ENCODE data around the gene GRK1. TPM values are rescaled to one million over a fixed set of nuclear protein-coding genes. Genes with fewer than 3 reads are reported as not detected.

Gene GRK1
- total RNA-seq, 2 experiments from 2014 or later: not detected

DNA sequence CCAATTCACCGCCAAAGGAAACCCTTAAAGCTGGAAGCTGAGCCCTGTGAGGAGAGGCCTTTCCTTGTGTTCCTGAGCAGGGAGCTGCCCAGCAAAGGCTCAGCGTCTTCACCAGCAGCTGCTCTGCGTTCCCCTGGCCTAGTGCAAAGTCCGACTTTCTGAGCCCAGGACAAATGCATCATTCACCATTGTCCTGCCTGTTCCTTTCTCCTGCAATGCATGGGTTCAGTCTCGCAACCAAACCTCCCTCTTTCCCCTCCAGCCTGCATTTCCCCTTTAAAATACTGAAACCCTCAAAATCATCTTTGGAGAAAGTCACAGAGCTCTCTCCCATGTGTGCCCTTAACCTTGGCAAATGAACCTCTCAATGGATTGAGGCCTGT, 79.1 kb downstream of the GRK1 start:
- H3K4me2 ChIP-seq (ENCODE audit: low read length): no peak overlapping the region
- ChIA-PET POLR2A (no interaction called here), CTCF (ENCODE audit: unreplicated experiment) (no interaction called here)
- H3K79me2 ChIP-seq (ENCODE audit: insufficient read depth, low read depth, low read length): no peaks in the 10 kb centered on the region
- H3K4me1 ChIP-seq (ENCODE audit: insufficient read depth, low read length, poor library complexity, severe bottlenecking): no peaks in the 10 kb centered on the region
- H3K27ac ChIP-seq (ENCODE audit: low read depth, low read length, poor library complexity, severe bottlenecking): no peak overlapping the region
- no TSS peak for BruUV-seq (replicated peaks)
- no peak overlapping the region for H3K4me3 ChIP-seq (ENCODE audit: low read depth, low read length, poor library complexity, severe bottlenecking)
- no peaks in the 10 kb centered on the region for H3K9me2 ChIP-seq (ENCODE audit: insufficient read depth, low read length)
- H3K9me3 ChIP-seq (ENCODE audit: low read length): no peaks in the 10 kb centered on the region
- no peaks in the 10 kb centered on the region for H3K36me3 ChIP-seq (ENCODE audit: insufficient read depth, low read length)
- TF ChIP-seq, protein P1, sequence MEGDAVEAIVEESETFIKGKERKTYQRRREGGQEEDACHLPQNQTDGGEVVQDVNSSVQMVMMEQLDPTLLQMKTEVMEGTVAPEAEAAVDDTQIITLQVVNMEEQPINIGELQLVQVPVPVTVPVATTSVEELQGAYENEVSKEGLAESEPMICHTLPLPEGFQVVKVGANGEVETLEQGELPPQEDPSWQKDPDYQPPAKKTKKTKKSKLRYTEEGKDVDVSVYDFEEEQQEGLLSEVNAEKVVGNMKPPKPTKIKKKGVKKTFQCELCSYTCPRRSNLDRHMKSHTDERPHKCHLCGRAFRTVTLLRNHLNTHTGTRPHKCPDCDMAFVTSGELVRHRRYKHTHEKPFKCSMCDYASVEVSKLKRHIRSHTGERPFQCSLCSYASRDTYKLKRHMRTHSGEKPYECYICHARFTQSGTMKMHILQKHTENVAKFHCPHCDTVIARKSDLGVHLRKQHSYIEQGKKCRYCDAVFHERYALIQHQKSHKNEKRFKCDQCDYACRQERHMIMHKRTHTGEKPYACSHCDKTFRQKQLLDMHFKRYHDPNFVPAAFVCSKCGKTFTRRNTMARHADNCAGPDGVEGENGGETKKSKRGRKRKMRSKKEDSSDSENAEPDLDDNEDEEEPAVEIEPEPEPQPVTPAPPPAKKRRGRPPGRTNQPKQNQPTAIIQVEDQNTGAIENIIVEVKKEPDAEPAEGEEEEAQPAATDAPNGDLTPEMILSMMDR (conservative IDR thresholded peaks at IDR 0.05; ENCODE audit: low read length): no peak
- no peak for TF ChIP-seq EZH2phosphoT487 (IDR thresholded peaks at IDR 0.05; ENCODE audit: borderline replicate concordance, low read depth, low read length)
- no peaks in the 10 kb centered on the region for H4K20me1 ChIP-seq (ENCODE audit: insufficient read depth, low read length)
- intact Hi-C loops (cut with micrococcal nuclease; ENCODE audit: unreplicated experiment): no loop called here
- DNase-seq (ENCODE audit: low spot score): no peak
- no peak overlapping the region for H2AFZ ChIP-seq (ENCODE audit: low read length)

DNA sequence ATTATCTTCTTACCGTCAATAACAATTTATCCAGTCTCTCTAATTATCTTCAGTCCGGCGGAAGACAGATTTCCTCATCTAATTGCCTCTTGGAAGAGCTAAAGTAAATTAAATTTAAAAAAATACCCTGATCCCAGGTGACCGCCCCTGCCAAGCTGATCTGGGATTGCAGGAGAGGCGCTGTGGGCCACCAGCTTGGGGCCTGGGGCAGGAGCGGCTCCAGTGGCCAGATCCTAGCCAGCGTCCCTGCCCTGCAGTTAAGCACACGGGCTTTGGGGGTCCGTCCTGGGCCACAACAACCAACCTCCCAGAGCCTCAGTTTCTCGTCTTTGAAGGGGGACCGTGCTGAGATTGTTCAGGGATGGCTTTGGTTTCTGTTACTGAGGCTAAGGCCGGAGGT, 79.7 kb downstream of the GRK1 start:
- H3K4me3 ChIP-seq (ENCODE audit: low read depth, low read length, poor library complexity, severe bottlenecking): no peak overlapping the region
- no peak overlapping the region for H3K4me2 ChIP-seq (ENCODE audit: low read length)
- H3K27ac ChIP-seq (ENCODE audit: low read depth, low read length, poor library complexity, severe bottlenecking): no peak overlapping the region
- H3K36me3 ChIP-seq (ENCODE audit: insufficient read depth, low read length): no peaks in the 10 kb centered on the region
- no TSS peak for BruUV-seq (replicated peaks)
- H4K20me1 ChIP-seq (ENCODE audit: insufficient read depth, low read length): no peaks in the 10 kb centered on the region
- no peaks in the 10 kb centered on the region for H3K9me3 ChIP-seq (ENCODE audit: low read length)
- H2AFZ ChIP-seq (ENCODE audit: low read length): no peak overlapping the region
- intact Hi-C loops (cut with micrococcal nuclease; ENCODE audit: unreplicated experiment): no loop called here
- H3K79me2 ChIP-seq (ENCODE audit: insufficient read depth, low read depth, low read length): no peaks in the 10 kb centered on the region
- TF ChIP-seq, protein P1 (conservative IDR thresholded peaks at IDR 0.05; ENCODE audit: low read length): no peak
- no peak for TF ChIP-seq EZH2phosphoT487 (IDR thresholded peaks at IDR 0.05; ENCODE audit: borderline replicate concordance, low read depth, low read length)
- ChIA-PET POLR2A (no interaction called here), CTCF (ENCODE audit: unreplicated experiment) (no interaction called here)
- no peaks in the 10 kb centered on the region for H3K4me1 ChIP-seq (ENCODE audit: insufficient read depth, low read length, poor library complexity, severe bottlenecking)
- H3K9me2 ChIP-seq (ENCODE audit: insufficient read depth, low read length): no peaks in the 10 kb centered on the region
- DNase-seq (ENCODE audit: low spot score): no peak

DNA sequence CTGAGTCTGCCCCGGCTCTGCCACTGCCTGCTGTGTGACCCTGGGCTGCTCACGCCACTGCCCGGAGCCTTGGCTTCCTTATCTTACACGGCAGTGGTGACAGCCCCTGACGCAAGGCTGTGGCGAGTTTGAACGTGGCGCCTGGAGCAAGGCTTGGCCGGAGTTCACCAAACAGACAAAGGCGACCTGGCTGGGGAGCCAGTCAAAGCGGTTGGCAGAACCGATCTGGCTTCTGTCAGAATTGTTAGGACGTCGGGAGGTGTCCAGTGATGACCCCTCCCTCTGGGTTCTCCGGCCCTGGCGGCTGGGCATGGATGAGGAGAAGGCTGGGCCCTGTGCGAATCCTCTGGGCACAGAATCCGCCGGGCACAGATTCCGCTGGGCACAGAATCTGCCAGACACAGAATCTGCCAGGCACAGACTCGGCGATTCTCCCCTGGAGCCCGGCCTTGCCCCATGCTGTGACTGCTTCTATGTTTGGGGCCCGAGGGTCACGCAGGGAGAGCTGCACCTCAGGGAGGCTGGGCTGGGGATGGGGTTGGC, 80.3 kb downstream of the GRK1 start:
- intact Hi-C loops (cut with micrococcal nuclease; ENCODE audit: unreplicated experiment): no loop called here
- H3K27ac ChIP-seq (ENCODE audit: low read depth, low read length, poor library complexity, severe bottlenecking): no peak overlapping the region
- no peaks in the 10 kb centered on the region for H3K79me2 ChIP-seq (ENCODE audit: insufficient read depth, low read depth, low read length)
- no peaks in the 10 kb centered on the region for H3K9me3 ChIP-seq (ENCODE audit: low read length)
- no peak overlapping the region for H2AFZ ChIP-seq (ENCODE audit: low read length)
- no TSS peak for BruUV-seq (replicated peaks)
- no peaks in the 10 kb centered on the region for H3K36me3 ChIP-seq (ENCODE audit: insufficient read depth, low read length)
- ChIA-PET POLR2A (no interaction called here), CTCF (ENCODE audit: unreplicated experiment) (no interaction called here)
- DNase-seq (ENCODE audit: low spot score): no peak
- no peak overlapping the region for H3K4me3 ChIP-seq (ENCODE audit: low read depth, low read length, poor library complexity, severe bottlenecking)
- H3K4me2 ChIP-seq (ENCODE audit: low read length): no peak overlapping the region
- no peaks in the 10 kb centered on the region for H4K20me1 ChIP-seq (ENCODE audit: insufficient read depth, low read length)
- no peaks in the 10 kb centered on the region for H3K9me2 ChIP-seq (ENCODE audit: insufficient read depth, low read length)
- no peak for TF ChIP-seq EZH2phosphoT487 (IDR thresholded peaks at IDR 0.05; ENCODE audit: borderline replicate concordance, low read depth, low read length)
- TF ChIP-seq, protein P1 (conservative IDR thresholded peaks at IDR 0.05; ENCODE audit: low read length): no peak
- no peaks in the 10 kb centered on the region for H3K4me1 ChIP-seq (ENCODE audit: insufficient read depth, low read length, poor library complexity, severe bottlenecking)
